Measurements from ENCODE around the gene GDA. TPM values are rescaled to one million over a fixed set of nuclear protein-coding genes. Genes with fewer than 3 reads are reported as not detected.

The GDA gene
- total RNA-seq, 1 donor from 2014 or later, result 0.07 TPM

- Mint-ChIP-seq H3K4me3 (ENCODE audit: low read depth) (no peak overlapping the region), H3K4me1 (ENCODE audit: low read depth) (no peaks in the 10 kb centered on the region), H3K9me3 (no peaks in the 10 kb centered on the region), H3K27me3 (ENCODE audit: low read depth) (no peaks in the 10 kb centered on the region), H3K27ac (no peak overlapping the region), H3K36me3 (ENCODE audit: low read depth) (no peaks in the 10 kb centered on the region)
- intact Hi-C loops (cut with micrococcal nuclease), result no loop called here
- DNase-seq (ENCODE audit: low spot score), result no peak
These were observed 51.2 kb downstream of the GDA start for GRCh38 chr9:72200452-72200851.

GRCh38 chr9:72202009-72202408, 52.8 kb downstream of the GDA start:
- Mint-ChIP-seq H3K9me3 (no peaks in the 10 kb centered on the region), H3K4me1 (ENCODE audit: low read depth) (no peaks in the 10 kb centered on the region), H3K36me3 (ENCODE audit: low read depth) (no peaks in the 10 kb centered on the region), H3K27me3 (ENCODE audit: low read depth) (no peaks in the 10 kb centered on the region), H3K4me3 (ENCODE audit: low read depth) (no peak overlapping the region), H3K27ac (no peak overlapping the region)
- DNase-seq (ENCODE audit: low spot score), result no peak
- intact Hi-C loops (cut with micrococcal nuclease), result no loop called here

GRCh38 chr9:72203205-72203803, 54.1 kb downstream of the GDA start:
- Mint-ChIP-seq H3K4me3 (ENCODE audit: low read depth) (no peak overlapping the region), H3K9me3 (no peaks in the 10 kb centered on the region), H3K36me3 (ENCODE audit: low read depth) (no peaks in the 10 kb centered on the region), H3K27me3 (ENCODE audit: low read depth) (peaks cover 4% of the 10 kb centered on the region), H3K4me1 (ENCODE audit: low read depth) (no peaks in the 10 kb centered on the region), H3K27ac (no peak overlapping the region)
- no peak for DNase-seq (ENCODE audit: low spot score)
- intact Hi-C loops (cut with micrococcal nuclease), result no loop called here

DNA sequence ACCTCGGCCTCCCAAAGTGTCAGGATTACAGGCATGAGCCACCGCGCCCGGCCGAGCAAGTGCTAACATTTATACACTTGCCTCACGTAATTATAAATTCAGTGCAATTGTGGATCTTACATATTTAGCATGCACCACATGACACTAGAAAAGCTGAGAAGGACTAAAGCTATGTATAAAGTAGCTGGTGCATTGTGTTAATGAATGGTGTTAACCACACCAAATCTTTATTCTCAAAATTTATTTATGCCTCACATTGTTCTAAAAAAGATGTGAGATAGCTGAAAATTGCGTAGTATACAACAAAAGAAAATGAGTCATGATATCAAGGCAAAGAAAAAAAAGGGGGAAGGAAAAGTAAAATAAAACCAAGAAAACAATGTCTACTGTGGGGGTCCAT, 54.8 kb downstream of the GDA start:
- Mint-ChIP-seq H3K9me3 (no peaks in the 10 kb centered on the region), H3K27ac (no peak overlapping the region), H3K36me3 (ENCODE audit: low read depth) (no peaks in the 10 kb centered on the region), H3K27me3 (ENCODE audit: low read depth) (peaks cover 6% of the 10 kb centered on the region), H3K4me1 (ENCODE audit: low read depth) (no peaks in the 10 kb centered on the region), H3K4me3 (ENCODE audit: low read depth) (no peak overlapping the region)
- no peak for DNase-seq (ENCODE audit: low spot score)
- intact Hi-C loops (cut with micrococcal nuclease), result no loop called here

- Mint-ChIP-seq H3K9me3 (no peaks in the 10 kb centered on the region), H3K27ac (no peak overlapping the region), H3K27me3 (ENCODE audit: low read depth) (peaks cover 11% of the 10 kb centered on the region), H3K4me3 (ENCODE audit: low read depth) (no peak overlapping the region), H3K4me1 (ENCODE audit: low read depth) (no peaks in the 10 kb centered on the region), H3K36me3 (ENCODE audit: low read depth) (no peaks in the 10 kb centered on the region)
- DNase-seq (ENCODE audit: low spot score), result no peak
- intact Hi-C loops (cut with micrococcal nuclease), result no loop called here
These were observed 56.3 kb downstream of the GDA start for GRCh38 chr9:72205513-72205912.

- Mint-ChIP-seq H3K27me3 (ENCODE audit: low read depth) (peaks cover 14% of the 10 kb centered on the region), H3K36me3 (ENCODE audit: low read depth) (no peaks in the 10 kb centered on the region), H3K9me3 (no peaks in the 10 kb centered on the region), H3K4me3 (ENCODE audit: low read depth) (no peak overlapping the region), H3K4me1 (ENCODE audit: low read depth) (no peaks in the 10 kb centered on the region), H3K27ac (no peak overlapping the region)
- DNase-seq (ENCODE audit: low spot score), result no peak
- intact Hi-C loops (cut with micrococcal nuclease), result no loop called here
These were observed 58.0 kb downstream of the GDA start for GRCh38 chr9:72207278-72207677.

DNA sequence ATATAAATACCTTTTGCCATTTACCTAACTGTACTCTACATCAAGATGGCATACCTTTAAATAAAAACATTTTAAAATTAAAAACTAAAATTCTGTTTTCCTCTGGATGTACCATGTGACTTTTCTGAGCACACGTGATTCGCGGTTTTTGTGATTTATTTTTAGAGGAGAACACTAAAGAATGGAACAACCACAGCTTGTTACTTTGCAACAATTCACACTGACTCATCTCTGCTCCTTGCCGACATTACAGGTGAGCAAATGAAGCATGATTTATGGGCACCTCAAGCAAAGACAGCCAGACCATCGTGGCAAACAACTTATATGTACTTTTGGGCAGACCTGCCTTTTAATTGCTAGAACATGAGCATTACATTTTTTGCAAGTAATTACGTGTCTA, 61.3 kb downstream of the GDA start:
- H3K9me3 Mint-ChIP-seq, result no peaks in the 10 kb centered on the region
- no peak for DNase-seq (ENCODE audit: low spot score)
- peaks cover 14% of the 10 kb centered on the region for H3K27me3 Mint-ChIP-seq (ENCODE audit: low read depth)
- H3K4me3 Mint-ChIP-seq (ENCODE audit: low read depth), result no peak overlapping the region
- intact Hi-C loops (cut with micrococcal nuclease), result no loop called here
- H3K4me1 Mint-ChIP-seq (ENCODE audit: low read depth), result no peaks in the 10 kb centered on the region
- H3K36me3 Mint-ChIP-seq (ENCODE audit: low read depth), result no peaks in the 10 kb centered on the region
- no peak overlapping the region for H3K27ac Mint-ChIP-seq

DNA sequence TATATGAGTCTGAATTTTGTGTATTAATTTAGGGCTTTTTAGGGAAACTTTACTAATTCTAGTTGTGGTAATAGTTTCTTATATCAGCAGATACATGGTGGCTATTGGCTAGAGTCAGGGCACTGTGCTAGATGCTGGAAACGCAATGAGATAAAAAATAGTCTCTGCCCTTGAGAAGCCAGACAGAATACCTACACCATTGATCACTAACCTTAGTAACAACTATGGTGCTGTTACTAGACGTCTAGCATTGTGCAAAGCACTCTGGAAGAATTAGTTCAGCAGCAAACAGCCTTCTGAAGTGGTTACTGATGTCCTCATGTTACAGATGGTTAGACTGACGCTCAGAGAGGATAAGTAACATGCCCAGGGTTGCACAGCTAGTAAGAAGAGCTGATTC, 61.8 kb downstream of the GDA start:
- H3K27me3 Mint-ChIP-seq (ENCODE audit: low read depth), result peaks cover 14% of the 10 kb centered on the region
- no peaks in the 10 kb centered on the region for H3K36me3 Mint-ChIP-seq (ENCODE audit: low read depth)
- H3K4me1 Mint-ChIP-seq (ENCODE audit: low read depth), result no peaks in the 10 kb centered on the region
- no peak overlapping the region for H3K27ac Mint-ChIP-seq
- intact Hi-C loops (cut with micrococcal nuclease), result no loop called here
- no peak overlapping the region for H3K4me3 Mint-ChIP-seq (ENCODE audit: low read depth)
- DNase-seq (ENCODE audit: low spot score), result no peak
- H3K9me3 Mint-ChIP-seq, result no peaks in the 10 kb centered on the region

DNA sequence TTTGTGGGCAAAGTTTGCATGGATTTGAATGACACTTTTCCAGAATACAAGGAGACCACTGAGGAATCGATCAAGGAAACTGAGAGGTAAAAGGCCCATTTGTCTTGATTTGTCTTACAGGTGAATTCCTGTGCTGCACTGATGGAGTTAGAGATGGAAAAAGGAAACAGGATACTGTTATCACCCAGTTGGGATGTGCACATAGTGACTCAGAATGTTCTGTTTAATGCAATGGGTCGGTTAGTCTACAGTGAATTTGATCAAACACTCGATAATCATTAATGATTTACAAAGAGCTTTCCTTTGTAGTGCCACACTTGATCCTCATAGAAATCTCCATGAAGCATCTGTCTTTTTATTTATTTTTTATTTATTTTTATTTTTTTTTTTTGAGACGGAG, 64.7 kb downstream of the GDA start:
- Mint-ChIP-seq H3K27ac (no peak overlapping the region), H3K36me3 (ENCODE audit: low read depth) (no peaks in the 10 kb centered on the region)
- intact Hi-C loops (cut with micrococcal nuclease), result no loop called here

DNA sequence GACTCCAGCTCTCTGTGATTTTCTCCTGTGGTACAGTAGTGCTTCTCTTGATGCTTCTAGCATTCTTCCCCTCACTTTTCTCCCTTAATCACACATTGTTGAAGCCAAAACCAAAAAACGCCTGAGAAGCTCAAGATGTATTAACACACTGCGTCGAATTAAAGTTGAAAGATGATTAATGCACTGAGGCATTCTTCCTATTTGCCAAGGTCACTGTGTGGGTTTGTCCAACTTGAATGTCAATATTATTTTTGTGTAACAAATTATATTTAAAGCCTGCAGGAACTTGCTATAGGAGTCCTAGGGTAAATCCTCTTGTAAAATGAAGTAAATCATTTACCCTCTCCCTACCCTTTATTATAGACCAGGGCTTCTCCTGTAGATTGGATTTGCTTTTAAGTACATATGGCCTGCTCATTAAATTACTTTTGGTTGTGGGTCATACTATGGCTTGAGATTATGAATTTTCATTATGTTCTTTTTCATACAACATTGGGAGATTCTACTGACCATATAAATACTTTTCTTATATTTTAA, 68.1 kb downstream of the GDA start:
- no peaks in the 10 kb centered on the region for H3K9me3 Mint-ChIP-seq
- no peak overlapping the region for H3K4me3 Mint-ChIP-seq (ENCODE audit: low read depth)
- DNase-seq (ENCODE audit: low spot score), result no peak
- H3K27me3 Mint-ChIP-seq (ENCODE audit: low read depth), result no peaks in the 10 kb centered on the region
- intact Hi-C loops (cut with micrococcal nuclease), result no loop called here
- no peaks in the 10 kb centered on the region for H3K36me3 Mint-ChIP-seq (ENCODE audit: low read depth)
- no peak overlapping the region for H3K27ac Mint-ChIP-seq
- H3K4me1 Mint-ChIP-seq (ENCODE audit: low read depth), result no peaks in the 10 kb centered on the region

More for the DNA sequence above, 64.7 kb downstream of the GDA start:
- DNase-seq (ENCODE audit: low spot score), result no peak
- H3K4me1 Mint-ChIP-seq (ENCODE audit: low read depth), result no peaks in the 10 kb centered on the region
- peaks cover 7% of the 10 kb centered on the region for H3K27me3 Mint-ChIP-seq (ENCODE audit: low read depth)
- no peak overlapping the region for H3K4me3 Mint-ChIP-seq (ENCODE audit: low read depth)
- no peaks in the 10 kb centered on the region for H3K9me3 Mint-ChIP-seq

DNA sequence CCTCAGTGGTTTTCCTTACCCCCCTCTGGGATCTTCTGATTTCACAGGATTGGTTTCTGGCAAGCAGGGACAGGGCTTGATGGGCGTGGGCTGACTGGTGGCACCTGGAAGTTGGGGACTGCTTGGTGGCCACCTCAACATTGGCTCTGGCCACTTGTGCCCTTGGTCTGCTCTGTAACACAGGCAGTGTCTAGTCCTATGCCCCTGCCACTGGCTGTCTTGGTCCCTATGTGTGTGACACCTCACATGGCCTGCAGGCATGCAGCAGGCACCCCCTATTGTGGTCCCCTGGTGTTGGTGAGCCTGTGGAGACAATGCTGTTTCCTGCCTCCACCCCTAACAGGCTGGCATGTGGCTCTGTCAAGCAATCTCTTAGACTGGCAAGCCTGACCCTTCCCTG, 71.3 kb downstream of the GDA start:
- H3K4me1 Mint-ChIP-seq (ENCODE audit: low read depth), result no peaks in the 10 kb centered on the region
- no peak overlapping the region for H3K4me3 Mint-ChIP-seq (ENCODE audit: low read depth)
- peaks cover 1% of the 10 kb centered on the region for H3K27me3 Mint-ChIP-seq (ENCODE audit: low read depth)
- intact Hi-C loops (cut with micrococcal nuclease), result no loop called here
- no peak for DNase-seq (ENCODE audit: low spot score)
- H3K36me3 Mint-ChIP-seq (ENCODE audit: low read depth), result no peaks in the 10 kb centered on the region
- no peak overlapping the region for H3K27ac Mint-ChIP-seq
- no peaks in the 10 kb centered on the region for H3K9me3 Mint-ChIP-seq

GRCh38 chr9:72226146-72226812, 77.0 kb downstream of the GDA start:
- H3K36me3 Mint-ChIP-seq (ENCODE audit: low read depth), result no peaks in the 10 kb centered on the region
- no peak overlapping the region for H3K4me3 Mint-ChIP-seq (ENCODE audit: low read depth)
- no peaks in the 10 kb centered on the region for H3K9me3 Mint-ChIP-seq
- H3K27ac Mint-ChIP-seq, result no peak overlapping the region
- peaks cover 1% of the 10 kb centered on the region for H3K27me3 Mint-ChIP-seq (ENCODE audit: low read depth)
- H3K4me1 Mint-ChIP-seq (ENCODE audit: low read depth), result no peaks in the 10 kb centered on the region
- intact Hi-C loops (cut with micrococcal nuclease), result no loop called here
- no peak for DNase-seq (ENCODE audit: low spot score)

GRCh38 chr9:72228282-72228681, 79.0 kb downstream of the GDA start:
- H3K27ac Mint-ChIP-seq, result no peak overlapping the region
- no peaks in the 10 kb centered on the region for H3K4me1 Mint-ChIP-seq (ENCODE audit: low read depth)
- intact Hi-C loops (cut with micrococcal nuclease), result no loop called here
- DNase-seq (ENCODE audit: low spot score), result no peak
- peaks cover 1% of the 10 kb centered on the region for H3K27me3 Mint-ChIP-seq (ENCODE audit: low read depth)
- H3K4me3 Mint-ChIP-seq (ENCODE audit: low read depth), result no peak overlapping the region
- H3K36me3 Mint-ChIP-seq (ENCODE audit: low read depth), result no peaks in the 10 kb centered on the region
- H3K9me3 Mint-ChIP-seq, result no peaks in the 10 kb centered on the region
